H1 (cell line): ENCODE data around the gene INPP5A. TPM values are rescaled to one million over a fixed set of nuclear protein-coding genes. Genes with fewer than 3 reads are reported as not detected.

ENCODE experiments used
- CTCF ChIA-PET: fragments of 300-600 bp; sonication (Branson Sonifier 250); formaldehyde crosslinking; loops from one replicate; lab custom pipeline; 2021; ENCODE audit not compliant: partially characterized antibody; lab: Charles Lee
- POLR2A ChIA-PET: fragments of 300-600 bp; sonication (Branson Sonifier 250); formaldehyde crosslinking; loops from one replicate; lab custom pipeline; 2021; ENCODE audit warnings: inconsistent platforms; ENCODE audit not compliant: partially characterized antibody; lab: Charles Lee
- DNase-seq, 2 experiments: peaks; one replicate each; pipeline versions ENCODE4 v3.0.0 to v3.0.0-alpha.2; 2010 to 2022; ENCODE audit warnings: low spot score in 2 of 2, low read depth in 1 of 2, mixed read lengths in 1 of 2
- FAIRE-seq: peaks from 2 replicates; lab custom pipeline; 2011; peaks lifted over from hg19 to GRCh38; lab: Jason Lieb, UNC
- H2AFZ ChIP-seq: 2 replicates; pipeline ENCODE4 v1.8.1; 2012; ENCODE audit warnings: low read length, inconsistent platforms
- H2AK5ac ChIP-seq: 2 replicates; pipeline ENCODE4 v1.6.1; 2013; ENCODE audit warnings: low read depth, low read length
- H2BK120ac ChIP-seq: replicated peaks from 2 replicates; pipeline ENCODE3; 2013; ENCODE audit warnings: low read depth, low read length, inconsistent platforms
- H2BK12ac ChIP-seq: 2 replicates; pipeline ENCODE4 v1.6.1; 2013; ENCODE audit warnings: low read depth, low read length
- H2BK15ac ChIP-seq: 2 replicates; pipeline ENCODE4 v1.6.1; 2013; ENCODE audit warnings: low read length
- H2BK20ac ChIP-seq: 2 replicates; pipeline ENCODE4 v1.6.1; 2013; ENCODE audit warnings: low read length
- H2BK5ac ChIP-seq: 2 replicates; pipeline ENCODE4 v1.6.1; 2013; ENCODE audit warnings: low read depth, low read length
- H3K14ac ChIP-seq: 2 replicates; pipeline ENCODE4 v1.6.1; 2013; ENCODE audit warnings: inconsistent platforms; ENCODE audit not compliant: insufficient read length
- H3K18ac ChIP-seq: 2 replicates; pipeline ENCODE4 v1.6.1; 2013; ENCODE audit warnings: low read length; ENCODE audit errors: extremely low read depth
- H3K23ac ChIP-seq: 2 replicates; pipeline ENCODE4 v1.6.1; 2013; ENCODE audit warnings: inconsistent platforms; ENCODE audit not compliant: insufficient read length
- H3K23me2 ChIP-seq: 2 replicates; pipeline ENCODE4 v1.6.1; 2013; ENCODE audit warnings: low read depth, low read length
- H3K27ac ChIP-seq: 2 replicates; pipeline ENCODE4 v1.6.1; 2011; ENCODE audit warnings: low read depth, low read length, inconsistent platforms
- H3K27me3 ChIP-seq, 4 experiments: replicated peaks in 1 of 4; 1 replicate in 1 of 4; 2 replicates in 3 of 4; pipeline versions ENCODE4 v1.6.1 to v1.8.1; 2011 to 2013; ENCODE audit warnings: low read length in 3 of 4, mild to moderate bottlenecking in 3 of 4, inconsistent platforms in 2 of 4, mixed read lengths in 2 of 4, moderate library complexity in 1 of 4; ENCODE audit not compliant: control insufficient read depth in 3 of 4, insufficient read depth in 3 of 4; ENCODE audit errors: extremely low read depth in 1 of 4
- H3K36me3 ChIP-seq, 4 experiments: 2 replicates each; pipeline versions ENCODE4 v1.6.1 to v1.8.1; 2011 to 2013; ENCODE audit warnings: mild to moderate bottlenecking in 4 of 4, low read length in 3 of 4, moderate library complexity in 2 of 4, control low read depth in 1 of 4, inconsistent platforms in 1 of 4; ENCODE audit not compliant: insufficient read depth in 4 of 4, control insufficient read depth in 2 of 4
- H3K4ac ChIP-seq: replicated peaks from 2 replicates; pipeline ENCODE3; 2013; ENCODE audit warnings: low read length, low read depth, mixed read lengths, inconsistent platforms; ENCODE audit not compliant: insufficient read length
- H3K4me1 ChIP-seq, 4 experiments: replicated peaks in 1 of 4; 1 replicate in 1 of 4; 2 replicates in 3 of 4; pipeline versions ENCODE4 v1.6.1 to v1.8.1; 2011 to 2013; ENCODE audit warnings: low read length in 3 of 4, inconsistent platforms in 2 of 4, mixed read lengths in 1 of 4; ENCODE audit not compliant: insufficient read depth in 4 of 4, control insufficient read depth in 3 of 4
- H3K4me2 ChIP-seq, 2 experiments: 2 replicates each; pipeline versions ENCODE4 v1.6.1 to v1.8.1; 2011 to 2013; ENCODE audit warnings: low read depth in 2 of 2, low read length in 2 of 2, control low read depth in 1 of 2, inconsistent platforms in 1 of 2, mild to moderate bottlenecking in 1 of 2; ENCODE audit not compliant: insufficient read depth in 1 of 2
- H3K4me3 ChIP-seq, 4 experiments: fragments of 200-600, 300-600 bp in 1 of 4; sonication (generic), shearing (Covaris generic), sonication (Bioruptor Twin) in 1 of 4; 2 replicates each; pipeline versions ENCODE4 v1.5.1 to v1.8.1; 2011 to 2016; ENCODE audit warnings: low read length in 4 of 4, low read depth in 3 of 4, control low read depth in 2 of 4, inconsistent platforms in 2 of 4, mild to moderate bottlenecking in 2 of 4, mixed read lengths in 1 of 4, moderate library complexity in 1 of 4; ENCODE audit not compliant: insufficient read depth in 2 of 4; ENCODE audit errors: extremely low read depth in 1 of 4
- H3K56ac ChIP-seq: replicated peaks from 2 replicates; pipeline ENCODE3; 2013; ENCODE audit warnings: low read depth, mild to moderate bottlenecking, mixed read lengths, low read length, inconsistent platforms; ENCODE audit not compliant: insufficient read length
- H3K79me1 ChIP-seq: 2 replicates; pipeline ENCODE4 v1.6.1; 2013; ENCODE audit warnings: low read depth, low read length, control low read depth
- H3K79me2 ChIP-seq, 2 experiments: 2 replicates each; pipeline versions ENCODE4 v1.6.1 to v1.8.1; 2012 to 2013; ENCODE audit warnings: low read length in 2 of 2, mild to moderate bottlenecking in 2 of 2, inconsistent platforms in 1 of 2; ENCODE audit not compliant: insufficient read depth in 2 of 2, control insufficient read depth in 1 of 2
- H3K9ac ChIP-seq, 4 experiments: replicated peaks in 1 of 4; 1 replicate in 1 of 4; 2 replicates in 3 of 4; pipeline versions ENCODE4 v1.6.1 to v1.8.1; 2011 to 2013; ENCODE audit warnings: low read depth in 3 of 4, low read length in 3 of 4, control low read depth in 2 of 4, mild to moderate bottlenecking in 2 of 4, moderate library complexity in 2 of 4, inconsistent platforms in 1 of 4; ENCODE audit errors: extremely low read depth in 1 of 4
- H3K9me3 ChIP-seq, 2 experiments: 2 replicates each; pipeline versions ENCODE4 v1.6.1 to v1.8.1; 2012 to 2013; ENCODE audit warnings: mild to moderate bottlenecking in 2 of 2, moderate library complexity in 2 of 2, control low read depth in 1 of 2, inconsistent platforms in 1 of 2, low read depth in 1 of 2, low read length in 1 of 2, mixed read lengths in 1 of 2; ENCODE audit not compliant: insufficient read depth in 2 of 2
- H4K20me1 ChIP-seq, 2 experiments: replicated peaks in 1 of 2; 2 replicates each; pipeline versions ENCODE3 to v1.8.1; 2011 to 2013; ENCODE audit warnings: inconsistent platforms in 2 of 2, low read length in 2 of 2, mild to moderate bottlenecking in 1 of 2; ENCODE audit not compliant: insufficient read depth in 2 of 2, control insufficient read depth in 1 of 2
- H4K5ac ChIP-seq: 2 replicates; pipeline ENCODE4 v1.6.1; 2013; ENCODE audit warnings: low read length, low read depth, mixed read lengths, inconsistent platforms; ENCODE audit not compliant: insufficient read length
- H4K8ac ChIP-seq: 2 replicates; pipeline ENCODE4 v1.8.0; 2013; ENCODE audit warnings: mild to moderate bottlenecking, moderate library complexity, low read length, inconsistent platforms; ENCODE audit not compliant: insufficient read depth; ENCODE audit errors: extremely low read depth
- H4K91ac ChIP-seq: replicated peaks from 2 replicates; pipeline ENCODE3; 2013; ENCODE audit warnings: low read length, mixed read lengths, inconsistent platforms; ENCODE audit not compliant: insufficient read length
- ATF3 ChIP-seq: IDR thresholded peaks from 2 replicates; pipeline ENCODE4 v1.6.1; 2011; ENCODE audit warnings: low read depth, mild to moderate bottlenecking, low read length; ENCODE audit not compliant: insufficient read depth
- BRCA1 ChIP-seq: IDR thresholded peaks from 2 replicates; pipeline ENCODE4 v1.6.1; 2012; ENCODE audit warnings: low read depth, low read length, improper control_type of control experiment
- CBX5 ChIP-seq: fragments of 300-800, 300-1000 bp; sonication (generic); IDR thresholded peaks from 2 replicates; pipeline ENCODE4 v1.7.1; 2016; ENCODE audit warnings: antibody characterized with exemption, low read length, low read depth
- CHD1 ChIP-seq: IDR thresholded peaks from 2 replicates; pipeline ENCODE4 v1.6.1; 2012; ENCODE audit warnings: low read depth, low read length, improper control_type of control experiment
- HDAC2 ChIP-seq, 2 experiments: fragments of 300-600 bp in 1 of 2; sonication (generic) in 1 of 2; IDR thresholded peaks; 2 replicates each; pipeline ENCODE4 v1.6.1; 2011 to 2012; ENCODE audit warnings: low read depth in 2 of 2, low read length in 2 of 2, mild to moderate bottlenecking in 2 of 2, moderate library complexity in 2 of 2, borderline replicate concordance in 1 of 2, inconsistent platforms in 1 of 2
- MAFK ChIP-seq: IDR thresholded peaks from 2 replicates; pipeline ENCODE4 v1.6.1; 2012; ENCODE audit warnings: low read depth, mild to moderate bottlenecking, improper control_type of control experiment, low read length
- SIN3A ChIP-seq, 2 experiments: IDR thresholded peaks in 1 of 2; conservative IDR thresholded peaks in 1 of 2; 2 replicates each; pipeline ENCODE4 v1.6.1; 2011 to 2012; ENCODE audit warnings: low read length in 2 of 2, improper control_type of control experiment in 1 of 2, low read depth in 1 of 2, mild to moderate bottlenecking in 1 of 2
- SP2 ChIP-seq: IDR thresholded peaks from 2 replicates; pipeline ENCODE4 v1.6.1; 2012; ENCODE audit warnings: mild to moderate bottlenecking, low read length, inconsistent platforms
- TAF1 ChIP-seq: IDR thresholded peaks from 2 replicates; pipeline ENCODE4 v1.6.1; 2011; ENCODE audit warnings: mild to moderate bottlenecking, low read depth, low read length
- WGBS, 2 experiments: shearing (Covaris generic) in 1 of 2; methylation state at CpG; one replicate each; pipeline versions ENCODE4 v1.1.6 to v1.1.7; 2013 to 2015; ENCODE audit warnings: low lambda C conversion rate in 2 of 2, mixed read lengths in 2 of 2, inconsistent platforms in 1 of 2, low coverage in 1 of 2, missing lambda C conversion rate in 1 of 2; ENCODE audit not compliant: insufficient replicate concordance in 2 of 2, insufficient coverage in 1 of 2, insufficient read length in 1 of 2; ENCODE audit errors: extremely low coverage in 1 of 2, missing lambda C conversion rate in 1 of 2; 5-methylcytosine and 5-hydroxymethylcytosine counted together
- polyA plus RNA-seq, 7 experiments: library from polyadenylated mRNA; depleted of rRNA in 3 of 7; stranded (reverse) in 5 of 7; unstranded in 2 of 7; fragments of >200 nt in 5 of 7; fragments of 200-250 nt in 2 of 7; gene quantifications; 1 replicate in 5 of 7; 2 replicates in 1 of 7; 4 replicates in 1 of 7; pipeline versions ENCODE4 v1.2.1 to v1.2.3, GENCODE V29; 2011 to 2013; ENCODE audit warnings: missing spikeins in 2 of 7, mixed read lengths in 2 of 7
- total RNA-seq: library from RNA; stranded (reverse); fragmentation: NEBNext Ultra II Directional; extraction: Animal tissue kit (Norgen Biotek cat#: 25700); gene quantifications from 2 replicates; pipeline ENCODE4 v1.2.1, GENCODE V29; 2021

The INPP5A gene
- total and polyA plus RNA-seq, 2 of the 8 experiments (the other 6 are each of a cell fraction or from before 2014, with no cell fraction given), result 19.7 to 27.5 TPM

DNA sequence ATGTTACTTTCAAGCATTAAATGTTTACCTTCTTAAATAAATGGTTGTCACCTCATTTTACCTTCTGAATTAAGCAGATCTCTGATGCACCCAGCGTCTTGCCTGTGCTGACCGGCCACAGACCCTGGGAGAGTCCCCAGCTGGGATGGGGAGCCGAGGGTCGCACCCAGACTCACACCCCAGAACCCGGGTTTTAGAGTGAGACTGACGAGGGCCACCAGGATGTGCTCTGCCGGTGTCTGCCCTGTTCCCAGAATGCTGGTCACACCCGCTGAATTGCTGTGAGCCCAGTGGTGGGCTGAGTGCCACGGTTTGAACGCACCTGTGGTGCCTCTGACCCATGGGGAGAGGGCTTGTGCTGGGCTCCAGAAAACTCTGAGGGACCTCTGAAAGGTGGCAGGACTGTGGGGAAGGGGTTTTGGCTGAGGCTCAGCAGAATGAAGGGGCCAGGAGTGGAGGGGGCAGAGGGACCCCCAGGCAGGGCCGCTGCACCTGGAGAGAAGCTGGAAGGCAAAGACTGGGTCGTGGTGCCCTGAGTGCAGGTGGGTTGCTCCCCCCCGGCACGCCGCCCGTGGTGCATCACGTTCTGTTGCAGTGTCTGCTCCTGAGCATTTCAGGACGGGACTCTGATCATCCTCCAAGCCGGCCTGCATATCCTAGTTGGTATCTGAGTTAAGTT is 39.2 kb downstream of the INPP5A start:
- H3K79me1 ChIP-seq, result peaks cover 5% of the 10 kb centered on the region
- H4K91ac ChIP-seq, result no peak overlapping the region
- no peak overlapping the region for H4K5ac ChIP-seq
- H3K27me3 ChIP-seq, result no peaks in the 10 kb centered on the region; a peak in 1 of 7 replicates
- H2BK120ac ChIP-seq, result no peak overlapping the region
- TF ChIP-seq SP2, result no peak
- TF ChIP-seq HDAC2 (IDR thresholded peaks at IDR 0.05; ENCODE audit: borderline replicate concordance in 1 of 2, low read depth in 2 of 2, low read length in 2 of 2), result no peak
- TF ChIP-seq CBX5, result no peak
- TF ChIP-seq MAFK, result no peak
- TF ChIP-seq BRCA1, result no peak
- no peak for TF ChIP-seq CHD1
- TF ChIP-seq TAF1, result no peak
- TF ChIP-seq SIN3A (conservative IDR thresholded peaks at IDR 0.05 in 1 of 2, IDR thresholded peaks at IDR 0.05 in 1 of 2; ENCODE audit: low read depth in 1 of 2, low read length in 2 of 2), result no peak
- no peak for TF ChIP-seq ATF3
- H3K56ac ChIP-seq, result no peak overlapping the region
- H3K36me3 ChIP-seq, result no peaks in the 10 kb centered on the region
- H3K79me2 ChIP-seq, result peaks cover 0 to 3% of the 10 kb centered on the region in 2 experiments; a peak in 1 of 4 replicates
- no peak overlapping the region for H3K23ac ChIP-seq
- DNase-seq, result no peak
- no peak overlapping the region for H2AFZ ChIP-seq
- no peak overlapping the region for H3K4ac ChIP-seq
- H4K8ac ChIP-seq, result no peak overlapping the region
- no peak overlapping the region for H3K27ac ChIP-seq
- H3K9ac ChIP-seq, result no peak overlapping the region
- WGBS, 2 experiments, result 77% methylated on average over 19 of the region's 19 CpGs; no CpG with 5 or more reads in 1 of the 2 experiments
- H2BK20ac ChIP-seq, result no peak overlapping the region
- H3K14ac ChIP-seq, result no peak overlapping the region
- H4K20me1 ChIP-seq, result peaks cover 5 to 19% of the 10 kb centered on the region in 2 experiments
- no peak overlapping the region for H2BK12ac ChIP-seq
- H3K4me1 ChIP-seq, result peaks cover 7 to 22% (median 14%) of the 10 kb centered on the region in 4 experiments
- no peak overlapping the region for H3K18ac ChIP-seq
- FAIRE-seq, result no peak
- H2AK5ac ChIP-seq, result no peak overlapping the region
- H3K23me2 ChIP-seq, result peaks cover 3% of the 10 kb centered on the region; the same call in 1 of the 2 replicates
- H3K4me3 ChIP-seq, result no peak overlapping the region
- no peak overlapping the region for H3K4me2 ChIP-seq
- H2BK5ac ChIP-seq, result no peak overlapping the region
- H2BK15ac ChIP-seq, result no peak overlapping the region
- CTCF ChIA-PET, result interaction anchor here (0.8 to 2.4 kb wide), 4 partner anchors 14 to 78 kb away, joined by 3 to 11 read pairs (median 4); no protein-coding TSS in a partner anchor
- POLR2A ChIA-PET, result interaction anchor here (0.9 kb wide), 1 partner anchor 18 kb away, joined by 4 read pairs; no protein-coding TSS in a partner anchor
- H3K9me3 ChIP-seq, result no peaks in the 10 kb centered on the region
